CD4-positive, alpha-beta memory T cell (primary cell): Measurements from ENCODE around the gene SENP5. TPM values are rescaled to one million over a fixed set of nuclear protein-coding genes. Genes with fewer than 3 reads are reported as not detected.
A peak's percentile ranks its signal among the peaks of the same experiment; 100 is the strongest.

Source experiments
- CTCF ChIA-PET: fragments of 350-600 bp; sonication (Branson Sonifier 250); formaldehyde crosslinking; loops from one replicate; lab custom pipeline; 2021; ENCODE audit warnings: inconsistent platforms; ENCODE audit not compliant: partially characterized antibody; lab: Charles Lee
- POLR2A ChIA-PET: fragments of 350-600 bp; sonication (Branson Sonifier 250); formaldehyde crosslinking; loops from one replicate; lab custom pipeline; 2021; ENCODE audit not compliant: partially characterized antibody; lab: Charles Lee
- DNase-seq, 5 donors: peaks; one replicate each; pipeline versions ENCODE4 v3.0.0 to v3.0.0-alpha.2; 2020 to 2022; ENCODE audit warnings: mixed read lengths in 1 of 5
- H3K27ac ChIP-seq: one replicate; pipeline ENCODE4 v1.7.0; 2013; ENCODE audit warnings: low read depth, low read length
- H3K27me3 ChIP-seq: 2 replicates; pipeline ENCODE4 v1.7.0; 2013; ENCODE audit warnings: mild to moderate bottlenecking, low read length, moderate library complexity; ENCODE audit not compliant: insufficient read depth
- H3K36me3 ChIP-seq: 2 replicates; pipeline ENCODE4 v1.7.0; 2013; ENCODE audit warnings: mild to moderate bottlenecking, low read length, moderate library complexity; ENCODE audit not compliant: insufficient read depth
- H3K4me1 ChIP-seq: 2 replicates; pipeline ENCODE4 v1.7.0; 2013; ENCODE audit warnings: mild to moderate bottlenecking, low read length, moderate library complexity; ENCODE audit not compliant: insufficient read depth
- H3K4me3 ChIP-seq, 2 donors: one replicate each; pipeline ENCODE4 v1.7.0; 2013; ENCODE audit warnings: low read length in 2 of 2, mild to moderate bottlenecking in 1 of 2
- H3K9me3 ChIP-seq, 2 donors: one replicate each; pipeline ENCODE4 v1.7.0; 2013; ENCODE audit warnings: low read length in 2 of 2, control low read depth in 1 of 2; ENCODE audit not compliant: control insufficient read depth in 1 of 2
- H3K27ac Mint-ChIP-seq, 7 donors: one replicate each; pipeline ENCODE4 v1.8.0; 2020 to 2021; ENCODE audit warnings: mixed read lengths in 7 of 7, mild to moderate bottlenecking in 6 of 7, inconsistent platforms in 3 of 7, moderate library complexity in 3 of 7
- H3K27me3 Mint-ChIP-seq, 2 donors: one replicate each; pipeline ENCODE4 v1.8.0; 2020 to 2021; ENCODE audit warnings: mixed read lengths in 2 of 2
- H3K36me3 Mint-ChIP-seq, 2 donors: one replicate each; pipeline ENCODE4 v1.8.0; 2020 to 2021; ENCODE audit warnings: mixed read lengths in 2 of 2, inconsistent platforms in 1 of 2, mild to moderate bottlenecking in 1 of 2
- H3K4me1 Mint-ChIP-seq, 4 donors: one replicate each; pipeline ENCODE4 v1.8.0; 2020 to 2021; ENCODE audit warnings: mixed read lengths in 4 of 4, mild to moderate bottlenecking in 1 of 4
- H3K4me3 Mint-ChIP-seq, 8 donors: one replicate each; pipeline ENCODE4 v1.8.0; 2020 to 2021; ENCODE audit warnings: mixed read lengths in 8 of 8, mild to moderate bottlenecking in 7 of 8, moderate library complexity in 6 of 8, inconsistent platforms in 3 of 8
- H3K9me3 Mint-ChIP-seq, 8 donors: one replicate each; pipeline ENCODE4 v1.8.0; 2020 to 2021; ENCODE audit warnings: mixed read lengths in 8 of 8, mild to moderate bottlenecking in 5 of 8, inconsistent platforms in 3 of 8, moderate library complexity in 1 of 8
- intact Hi-C: fragments of 100-400 bp; cut with micrococcal nuclease; formaldehyde crosslinking; loops from one replicate; pipeline ENCODE4 v1.15.1; 2023
- polyA plus RNA-seq, 2 donors: library from polyadenylated mRNA; unstranded; fragments of 300-500 nt; fragmentation: Illumina TruSeq; gene quantifications; one replicate each; pipeline ENCODE4 v1.2.3, GENCODE V29; 2021
- total RNA-seq, 2 experiments: library from RNA; stranded (reverse); gene quantifications; one replicate each; pipeline ENCODE4 v1.2.3, GENCODE V29; 2021

The SENP5 gene
- total and polyA plus RNA-seq, 4 experiments from 2014 or later: 4.9 to 45.5 (median 27.0) TPM

- peaks cover 18 to 39% (median 34%) of the 10 kb centered on the region in 4 donors for H3K4me1 Mint-ChIP-seq
- ChIA-PET POLR2A (no interaction called here), CTCF (interaction anchor here (1.5 kb wide), 1 partner anchor 18 kb away, joined by 3 read pairs; the partner anchor contains the start of gene SENP5)
- intact Hi-C loops: no loop called here
- H3K9me3 Mint-ChIP-seq: no peaks in the 10 kb centered on the region
- H3K36me3 ChIP-seq: peaks cover 16% of the 10 kb centered on the region
- H3K27ac Mint-ChIP-seq: no peak overlapping the region
- no peak overlapping the region for H3K4me3 ChIP-seq
- H3K4me1 ChIP-seq: peaks cover 6% of the 10 kb centered on the region
- no peak overlapping the region for H3K27ac ChIP-seq
- H3K27me3 ChIP-seq: no peaks in the 10 kb centered on the region
- H3K36me3 Mint-ChIP-seq: peaks cover 13 to 60% of the 10 kb centered on the region in 2 donors
- H3K4me3 Mint-ChIP-seq: no peak overlapping the region
- DNase-seq: no peak
- H3K9me3 ChIP-seq: no peaks in the 10 kb centered on the region
- H3K27me3 Mint-ChIP-seq: no peaks in the 10 kb centered on the region
Observed at GRCh38 chr3:196886144-196886543, 18.4 kb downstream of the SENP5 start.

GRCh38 chr3:196889844-196890708 lies 22.4 kb downstream of the SENP5 start:
- peak overlapping the region in 6 of 7 donors; percentile 26 to 67 (median 42) for H3K27ac Mint-ChIP-seq
- Histone ChIP-seq H3K27ac (no peak overlapping the region), H3K4me3 (no peak overlapping the region), H3K9me3 (no peaks in the 10 kb centered on the region), H3K4me1 (no peaks in the 10 kb centered on the region), H3K36me3 (peaks cover 16% of the 10 kb centered on the region), H3K27me3 (no peaks in the 10 kb centered on the region)
- no peaks in the 10 kb centered on the region for H3K9me3 Mint-ChIP-seq
- no peak overlapping the region for H3K4me3 Mint-ChIP-seq
- DNase-seq: no peak
- no peaks in the 10 kb centered on the region for H3K27me3 Mint-ChIP-seq
- H3K36me3 Mint-ChIP-seq: peaks cover 4 to 45% of the 10 kb centered on the region in 2 donors
- peaks cover 16 to 33% (median 28%) of the 10 kb centered on the region in 4 donors for H3K4me1 Mint-ChIP-seq
- intact Hi-C loops: no loop called here
- ChIA-PET POLR2A (no interaction called here), CTCF (no interaction called here)

GRCh38 chr3:196894557-196895295 lies 27.0 kb downstream of the SENP5 start:
- Histone ChIP-seq H3K9me3 (no peaks in the 10 kb centered on the region), H3K27me3 (no peaks in the 10 kb centered on the region), H3K36me3 (peaks cover 3% of the 10 kb centered on the region), H3K4me1 (no peaks in the 10 kb centered on the region), H3K4me3 (no peak overlapping the region), H3K27ac (no peak overlapping the region)
- POLR2A ChIA-PET: interaction anchor here (0.6 kb wide), 1 partner anchor 36 kb away, joined by 3 read pairs; no protein-coding TSS in a partner anchor
- no peak overlapping the region for H3K27ac Mint-ChIP-seq
- intact Hi-C loops: no loop called here
- H3K4me1 Mint-ChIP-seq: peaks cover 16 to 25% (median 19%) of the 10 kb centered on the region in 4 donors
- no peak overlapping the region for H3K4me3 Mint-ChIP-seq
- H3K27me3 Mint-ChIP-seq: no peaks in the 10 kb centered on the region
- no peak for DNase-seq
- CTCF ChIA-PET: no interaction called here
- no peaks in the 10 kb centered on the region for H3K9me3 Mint-ChIP-seq
- peaks cover 4 to 27% of the 10 kb centered on the region in 2 donors for H3K36me3 Mint-ChIP-seq

GRCh38 chr3:196896229-196896628 lies 28.5 kb downstream of the SENP5 start:
- Mint-ChIP-seq H3K9me3 (no peaks in the 10 kb centered on the region), H3K36me3 (peaks cover 15 to 25% of the 10 kb centered on the region in 2 donors), H3K4me1 (peaks cover 2 to 15% (median 11%) of the 10 kb centered on the region in 4 donors), H3K27ac (peak overlapping the region in 1 of 7 donors; percentile 8), H3K4me3 (no peak overlapping the region), H3K27me3 (no peaks in the 10 kb centered on the region)
- Histone ChIP-seq H3K9me3 (no peaks in the 10 kb centered on the region), H3K27me3 (no peaks in the 10 kb centered on the region), H3K36me3 (peaks cover 8% of the 10 kb centered on the region), H3K27ac (no peak overlapping the region), H3K4me1 (no peaks in the 10 kb centered on the region), H3K4me3 (no peak overlapping the region)
- intact Hi-C loops: no loop called here
- ChIA-PET CTCF (no interaction called here), POLR2A (no interaction called here)
- no peak for DNase-seq

GRCh38 chr3:196901768-196902167 lies 34.0 kb downstream of the SENP5 start:
- Histone ChIP-seq H3K27me3 (no peaks in the 10 kb centered on the region), H3K4me1 (no peaks in the 10 kb centered on the region), H3K4me3 (no peak overlapping the region), H3K27ac (no peak overlapping the region), H3K36me3 (peaks cover 36% of the 10 kb centered on the region), H3K9me3 (no peaks in the 10 kb centered on the region)
- H3K4me1 Mint-ChIP-seq: peaks cover 0 to 5% (median under 1%) of the 10 kb centered on the region in 4 donors
- POLR2A ChIA-PET: no interaction called here
- no peaks in the 10 kb centered on the region for H3K9me3 Mint-ChIP-seq
- H3K27ac Mint-ChIP-seq: no peak overlapping the region
- H3K36me3 Mint-ChIP-seq: peaks cover 41 to 55% of the 10 kb centered on the region in 2 donors
- no peak overlapping the region for H3K4me3 Mint-ChIP-seq
- CTCF ChIA-PET: no interaction called here
- no peaks in the 10 kb centered on the region for H3K27me3 Mint-ChIP-seq
- DNase-seq: no peak
- intact Hi-C loops: no loop called here

- intact Hi-C loops: no loop called here
- peaks cover 38% of the 10 kb centered on the region for H3K36me3 ChIP-seq
- no peak for DNase-seq
- H3K27ac ChIP-seq: no peak overlapping the region
- CTCF ChIA-PET: interaction anchor here (1.8 kb wide), 1 partner anchor 65 kb away, joined by 4 read pairs; no protein-coding TSS in a partner anchor
- no peaks in the 10 kb centered on the region for H3K27me3 Mint-ChIP-seq
- POLR2A ChIA-PET: no interaction called here
- peak overlapping the region in 1 of 7 donors; percentile 72 for H3K27ac Mint-ChIP-seq
- H3K4me1 ChIP-seq: no peaks in the 10 kb centered on the region
- no peak overlapping the region for H3K4me3 ChIP-seq
- no peak overlapping the region for H3K4me3 Mint-ChIP-seq
- H3K27me3 ChIP-seq: no peaks in the 10 kb centered on the region
- H3K9me3 ChIP-seq: no peaks in the 10 kb centered on the region
- H3K9me3 Mint-ChIP-seq: no peaks in the 10 kb centered on the region
- H3K4me1 Mint-ChIP-seq: peaks cover 0 to 3% (median 0%) of the 10 kb centered on the region in 4 donors
- peaks cover 44 to 59% of the 10 kb centered on the region in 2 donors for H3K36me3 Mint-ChIP-seq
Observed at GRCh38 chr3:196902296-196902695, 34.6 kb downstream of the SENP5 start.

GRCh38 chr3:196903740-196904139 lies 36.0 kb downstream of the SENP5 start:
- ChIA-PET POLR2A (no interaction called here), CTCF (interaction anchor here (1.8 kb wide), 1 partner anchor 67 kb away, joined by 4 read pairs; no protein-coding TSS in a partner anchor)
- H3K27me3 ChIP-seq: no peaks in the 10 kb centered on the region
- peaks cover 54 to 65% of the 10 kb centered on the region in 2 donors for H3K36me3 Mint-ChIP-seq
- H3K4me3 ChIP-seq: no peak overlapping the region
- no peak overlapping the region for H3K4me3 Mint-ChIP-seq
- intact Hi-C loops: no loop called here
- no peaks in the 10 kb centered on the region for H3K9me3 ChIP-seq
- H3K27ac Mint-ChIP-seq: peak overlapping the region in 1 of 7 donors; percentile 1
- no peak for DNase-seq
- no peaks in the 10 kb centered on the region for H3K9me3 Mint-ChIP-seq
- no peaks in the 10 kb centered on the region for H3K27me3 Mint-ChIP-seq
- no peak overlapping the region for H3K27ac ChIP-seq
- peaks cover 0 to 1% (median 0%) of the 10 kb centered on the region in 4 donors for H3K4me1 Mint-ChIP-seq
- peaks cover 38% of the 10 kb centered on the region for H3K36me3 ChIP-seq
- H3K4me1 ChIP-seq: no peaks in the 10 kb centered on the region
